Renal cortex interstitium (tissue), 11 donors: Measurements from ENCODE around the gene ELF2. TPM values are rescaled to one million over a fixed set of nuclear protein-coding genes. Genes with fewer than 3 reads are reported as not detected.
"Not testable (repeated sequence)": the region's sequence is repeated elsewhere in the genome, so short reads cannot be mapped to it uniquely, and the experiment has no call there.

Experiments used
- DNase-seq, 11 donors: peaks; one replicate each; pipeline ENCODE4 v3.0.0-alpha.2; 2013; ENCODE audit warnings: low read depth in 9 of 11, low spot score in 4 of 11; ENCODE audit errors: extremely low read depth in 1 of 11
- polyA plus RNA-seq, 3 donors: library from polyadenylated mRNA; unstranded; fragments of 120-200 nt; gene quantifications; one replicate each; pipeline ENCODE4 v1.2.1, GENCODE V29; 2013; ENCODE audit not compliant: insufficient read length in 3 of 3

The ELF2 gene
- polyA plus RNA-seq, 3 donors, result 56.0 to 71.1 (median 62.3) TPM

DNA sequence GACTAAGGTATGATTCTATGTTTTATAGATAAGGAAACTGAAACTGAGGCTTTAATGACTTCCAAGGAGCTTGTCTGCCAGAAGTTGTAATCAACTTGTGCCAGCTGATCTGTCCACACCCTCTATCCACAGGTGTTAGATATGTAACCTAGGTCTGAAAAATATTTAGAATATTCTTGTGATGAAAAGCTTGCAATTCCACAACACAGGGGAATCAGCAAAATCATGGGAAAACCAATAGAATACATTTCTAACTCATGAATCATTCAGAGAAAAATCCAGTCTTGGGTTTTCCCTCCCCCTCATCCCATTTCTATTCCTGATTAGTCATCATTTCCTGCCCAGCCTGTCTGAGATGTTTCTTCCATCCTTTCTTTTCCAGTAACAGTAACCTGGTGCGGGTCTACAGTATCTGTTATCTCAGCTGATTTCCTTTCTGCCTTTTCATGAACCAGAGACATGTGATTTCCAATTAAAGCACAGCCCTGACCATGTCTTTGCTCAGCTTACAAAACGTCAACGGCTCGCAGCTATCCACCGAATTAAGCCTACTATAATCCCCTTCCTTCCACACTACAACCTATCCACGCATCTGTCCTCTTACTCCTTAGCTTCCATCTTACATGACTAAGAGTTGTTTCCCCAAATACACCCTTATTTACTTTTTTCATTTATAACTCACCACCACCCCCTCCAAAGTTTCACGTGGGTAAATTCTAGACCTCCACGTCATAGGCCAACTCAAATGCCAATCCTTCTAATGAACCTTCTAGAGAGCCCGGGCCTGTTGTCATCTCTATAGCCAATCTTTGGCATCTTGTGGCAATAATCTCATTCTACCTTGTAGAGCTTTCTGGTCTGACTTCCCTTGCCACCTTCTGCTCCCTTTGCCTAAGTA is 162.4 kb downstream of the ELF2 start:
- DNase-seq, result peak in 1 of 11 donors; percentile 7

- no peak for DNase-seq
Measured at GRCh38 chr4:139011225-139011950, 165.6 kb downstream of the ELF2 start.

- no peak for DNase-seq
Measured at GRCh38 chr4:139009702-139010101, 167.3 kb downstream of the ELF2 start.

GRCh38 chr4:139008278-139008677 is 168.7 kb downstream of the ELF2 start:
- not testable (repeated sequence) for DNase-seq

DNA sequence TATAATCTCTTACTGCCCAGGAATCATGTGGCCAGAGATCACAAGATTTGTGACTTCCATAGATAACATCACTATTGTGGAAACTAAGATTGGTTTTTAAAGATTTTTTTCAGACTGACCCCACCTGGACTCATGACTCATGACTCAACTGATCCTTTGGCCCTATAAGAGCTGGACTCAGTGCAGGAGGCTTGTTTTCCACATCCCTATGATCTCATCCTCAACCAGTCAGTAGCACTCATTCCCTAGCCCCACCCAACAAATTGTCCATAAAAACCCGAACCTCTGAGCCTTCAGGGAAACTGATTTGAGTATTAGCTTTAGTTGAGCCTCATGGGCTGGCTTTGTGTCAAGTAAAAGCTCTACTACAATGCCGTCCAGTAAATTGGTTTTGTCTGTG is 169.4 kb downstream of the ELF2 start:
- DNase-seq, result no peak

Other genes with a start within 250 kb of the ELF2 start
- gene NOCT, start 161.4 kb downstream of the ELF2 start, polyA plus RNA-seq, result 1 to 10 TPM; 6.3 to 7.0 (median 6.7) TPM
- gene MGARP, start 103.0 kb upstream of the ELF2 start, polyA plus RNA-seq, result under 1 TPM; 0.23 to 0.54 (median 0.33) TPM
- gene NAA15, start 124.3 kb upstream of the ELF2 start, polyA plus RNA-seq, result 10 to 100 TPM; 32.9 to 37.9 (median 34.5) TPM
- 100 to 1,000 TPM in 2 of 3 donors, 10 to 100 TPM in 1; 94.2 to 103 (median 101) TPM for gene NDUFC1, start 125.3 kb upstream of the ELF2 start, polyA plus RNA-seq